IPS DF 4.7 (cell line): Measurements from ENCODE around the gene GCG.

Source experiments
- DNase-seq: peaks from one replicate; pipeline ENCODE4 v3.0.0-alpha.2; 2013; ENCODE audit warnings: low spot score; ENCODE audit errors: extremely low read depth

Gene GCG

GRCh38 chr2:162103443-162104009 is 48.5 kb downstream of the GCG start:
- DNase-seq = no peak

GRCh38 chr2:162100579-162100978 is 51.5 kb downstream of the GCG start:
- DNase-seq = no peak

GRCh38 chr2:162099836-162100235 is 52.2 kb downstream of the GCG start:
- no peak for DNase-seq
